A673 (cell line): ENCODE measurements around the gene ENSA. TPM values are rescaled to one million over a fixed set of nuclear protein-coding genes. Genes with fewer than 3 reads are reported as not detected.

ENCODE experiments used
- BruUV-seq: library from RNA; stranded (reverse); fragments of 400-500 nt; replicated peaks from 2 replicates; lab custom pipeline; 2021; lab: Mats Ljungman, UMichigan
- CTCF ChIA-PET: fragments of 300-600 bp; sonication (Branson Sonifier 250); formaldehyde crosslinking; loops from one replicate; lab custom pipeline; 2022; ENCODE audit warnings: antibody characterized with exemption; lab: Charles Lee
- POLR2A ChIA-PET: fragments of 300-600 bp; sonication (Branson Sonifier 250); formaldehyde crosslinking; loops from one replicate; lab custom pipeline; 2022; ENCODE audit warnings: antibody characterized with exemption; ENCODE audit not compliant: low non-redundant PET; lab: Charles Lee
- DNase-seq: peaks from one replicate; pipeline ENCODE4 v3.0.0-alpha.2; 2015; ENCODE audit warnings: low spot score
- H3K27ac ChIP-seq: fragments of 200-600 bp; sonication (generic); 2 replicates; pipeline ENCODE4 v1.5.1; 2016; ENCODE audit warnings: mixed run types, low read depth, mild to moderate bottlenecking, mixed read lengths, antibody characterized with exemption, low read length; ENCODE audit not compliant: poor library complexity, severe bottlenecking
- H3K27me3 ChIP-seq: fragments of 200-600 bp; sonication (generic); replicated peaks from 2 replicates; pipeline ENCODE4 v1.6.1; 2017; ENCODE audit warnings: mixed run types, low read depth, mild to moderate bottlenecking, mixed read lengths, antibody characterized with exemption, low read length; ENCODE audit not compliant: insufficient read depth, poor library complexity
- H3K36me3 ChIP-seq: fragments of 200-600 bp; sonication (generic); 2 replicates; pipeline ENCODE4 v1.6.1; 2016; ENCODE audit warnings: mixed run types, mild to moderate bottlenecking, mixed read lengths, antibody characterized with exemption, low read length; ENCODE audit not compliant: insufficient read depth, poor library complexity, severe bottlenecking
- H3K4me1 ChIP-seq: fragments of 200-600 bp; sonication (generic); 2 replicates; pipeline ENCODE4 v1.6.1; 2017; ENCODE audit warnings: mixed run types, mild to moderate bottlenecking, mixed read lengths, antibody characterized with exemption, low read length; ENCODE audit not compliant: insufficient read depth, poor library complexity, severe bottlenecking
- H3K4me3 ChIP-seq: fragments of 200-600 bp; sonication (generic); 2 replicates; pipeline ENCODE4 v1.5.1; 2016; ENCODE audit warnings: low read depth, mixed run types, mild to moderate bottlenecking, mixed read lengths, low read length; ENCODE audit not compliant: poor library complexity, severe bottlenecking
- H3K9me3 ChIP-seq: fragments of 200-600 bp; sonication (generic); 2 replicates; pipeline ENCODE4 v1.6.1; 2016; ENCODE audit warnings: mixed run types, low read depth, mild to moderate bottlenecking, mixed read lengths, antibody characterized with exemption, low read length; ENCODE audit not compliant: poor library complexity, severe bottlenecking
- EZH2 ChIP-seq: fragments of 200-600 bp; sonication (generic); IDR thresholded peaks from 2 replicates; pipeline ENCODE4 v1.6.1; 2017; ENCODE audit warnings: borderline replicate concordance, low read depth, mild to moderate bottlenecking, mixed read lengths, antibody characterized with exemption, low read length; ENCODE audit not compliant: poor library complexity, severe bottlenecking
- intact Hi-C: fragments of 100-400 bp; cut with micrococcal nuclease; formaldehyde crosslinking; loops from one replicate; pipeline ENCODE4 v1.10.0; 2022; ENCODE audit not compliant: unreplicated experiment
- total RNA-seq: library from RNA; stranded (reverse); gene quantifications from 2 replicates; pipeline ENCODE4 v1.2.3, GENCODE V29; 2021
- TF ChIP-seq, protein P1 (sequence below): fragments of 300-800, 200-600 bp; sonication (generic); conservative IDR thresholded peaks from 2 replicates; pipeline ENCODE4 v1.5.1; 2017; ENCODE audit warnings: low read depth, mild to moderate bottlenecking, antibody characterized with exemption, low read length, moderate library complexity, mixed read lengths

Gene ENSA
- total RNA-seq, 1 experiment from 2014 or later = 237 TPM

- Histone ChIP-seq H3K4me1 (peaks cover 20% of the 10 kb centered on the region), H3K9me3 (no peaks in the 10 kb centered on the region), H3K27me3 (no peaks in the 10 kb centered on the region), H3K27ac (peak overlapping the region; percentile 51), H3K4me3 (no peak overlapping the region), H3K36me3 (peaks cover 66% of the 10 kb centered on the region)
- POLR2A ChIA-PET = interaction anchor here (0.6 to 1.4 kb wide), 3 partner anchors 10 to 50 kb away, joined by 3 to 4 read pairs (median 4); partner anchors contain the start of genes ENSA and MCL1
- intact Hi-C loops = loop anchor here (2.0 to 10.0 kb wide), 6 partner anchors 41 to 365 kb away; partner anchors contain the start of genes CA14, MCL1 and SETDB1
- CTCF ChIA-PET = interaction anchor here (0.7 to 1.7 kb wide), 3 partner anchors 59 to 193 kb away, joined by 4 to 10 read pairs (median 6); no protein-coding TSS in a partner anchor
- BruUV-seq = no TSS peak
- TF ChIP-seq EZH2 = no peak
- TF ChIP-seq, protein P1, sequence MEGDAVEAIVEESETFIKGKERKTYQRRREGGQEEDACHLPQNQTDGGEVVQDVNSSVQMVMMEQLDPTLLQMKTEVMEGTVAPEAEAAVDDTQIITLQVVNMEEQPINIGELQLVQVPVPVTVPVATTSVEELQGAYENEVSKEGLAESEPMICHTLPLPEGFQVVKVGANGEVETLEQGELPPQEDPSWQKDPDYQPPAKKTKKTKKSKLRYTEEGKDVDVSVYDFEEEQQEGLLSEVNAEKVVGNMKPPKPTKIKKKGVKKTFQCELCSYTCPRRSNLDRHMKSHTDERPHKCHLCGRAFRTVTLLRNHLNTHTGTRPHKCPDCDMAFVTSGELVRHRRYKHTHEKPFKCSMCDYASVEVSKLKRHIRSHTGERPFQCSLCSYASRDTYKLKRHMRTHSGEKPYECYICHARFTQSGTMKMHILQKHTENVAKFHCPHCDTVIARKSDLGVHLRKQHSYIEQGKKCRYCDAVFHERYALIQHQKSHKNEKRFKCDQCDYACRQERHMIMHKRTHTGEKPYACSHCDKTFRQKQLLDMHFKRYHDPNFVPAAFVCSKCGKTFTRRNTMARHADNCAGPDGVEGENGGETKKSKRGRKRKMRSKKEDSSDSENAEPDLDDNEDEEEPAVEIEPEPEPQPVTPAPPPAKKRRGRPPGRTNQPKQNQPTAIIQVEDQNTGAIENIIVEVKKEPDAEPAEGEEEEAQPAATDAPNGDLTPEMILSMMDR = peak; percentile 63
- peak; percentile 91 for DNase-seq
Observed at GRCh38 chr1:150619576-150620509, 9.6 kb downstream of the ENSA start.

GRCh38 chr1:150615346-150616201 is 13.8 kb downstream of the ENSA start:
- H3K4me1 ChIP-seq = peaks cover 36% of the 10 kb centered on the region
- no TSS peak for BruUV-seq
- no peaks in the 10 kb centered on the region for H3K9me3 ChIP-seq

More at GRCh38 chr1:150615346-150616201, 13.8 kb downstream of the ENSA start:
- H3K27me3 ChIP-seq = no peaks in the 10 kb centered on the region
- H3K36me3 ChIP-seq = peaks cover 28% of the 10 kb centered on the region
- peak overlapping the region; percentile 44 for H3K27ac ChIP-seq
- no peak for DNase-seq
- POLR2A ChIA-PET = no interaction called here
- CTCF ChIA-PET = no interaction called here
- H3K4me3 ChIP-seq = no peak overlapping the region
- intact Hi-C loops = no loop called here
- TF ChIP-seq EZH2 = no peak
- TF ChIP-seq, protein P1 = no peak
